Endothelial cell of umbilical vein (primary cell): Measurements from ENCODE around the gene FBH1. TPM values are rescaled to one million over a fixed set of nuclear protein-coding genes. Genes with fewer than 3 reads are reported as not detected.

ENCODE experiments used
- BruUV-seq: library from RNA; stranded (reverse); fragments of 400-500 nt; replicated peaks from 2 replicates; lab custom pipeline; 2021; lab: Mats Ljungman, UMichigan
- CTCF ChIA-PET: fragments of 300-600, 350-600 bp; sonication (Branson Sonifier 250); formaldehyde crosslinking; loops from one replicate; lab custom pipeline; 2021; ENCODE audit warnings: antibody characterized with exemption, inconsistent platforms; lab: Charles Lee
- POLR2A ChIA-PET: fragments of 300-600, 350-600 bp; sonication (Branson Sonifier 250); formaldehyde crosslinking; loops from one replicate; lab custom pipeline; 2021; ENCODE audit warnings: antibody characterized with exemption, inconsistent platforms; lab: Charles Lee
- DNase-seq: peaks from one replicate; pipeline ENCODE4 v3.0.0-alpha.2; 2011; ENCODE audit warnings: low read depth, low spot score
- FAIRE-seq: peaks from 2 replicates; lab custom pipeline; 2011; peaks lifted over from hg19 to GRCh38; lab: Jason Lieb, UNC
- H2AFZ ChIP-seq: 2 replicates; pipeline ENCODE4 v1.6.0; 2012; ENCODE audit warnings: low read depth, low read length, control low read depth, inconsistent platforms
- H3K27ac ChIP-seq: 2 replicates; pipeline ENCODE4 v1.5.1; 2011; ENCODE audit warnings: low read depth, mild to moderate bottlenecking, control low read depth, low read length, moderate library complexity; ENCODE audit not compliant: insufficient read depth
- H3K27me3 ChIP-seq, 2 experiments: 2 replicates each; pipeline versions ENCODE4 v1.6.0 to v1.6.1; 2011; ENCODE audit warnings: low read length in 2 of 2, mixed read lengths in 1 of 2; ENCODE audit not compliant: control insufficient read depth in 2 of 2, insufficient read depth in 2 of 2
- H3K36me3 ChIP-seq, 2 experiments: 2 replicates in 1 of 2; 3 replicates in 1 of 2; pipeline ENCODE4 v1.5.1; 2011; ENCODE audit warnings: low read length in 2 of 2, mild to moderate bottlenecking in 1 of 2, moderate library complexity in 1 of 2; ENCODE audit not compliant: control insufficient read depth in 2 of 2, insufficient read depth in 2 of 2; ENCODE audit errors: extremely low read depth in 1 of 2
- H3K4me1 ChIP-seq: 3 replicates; pipeline ENCODE4 v1.5.1; 2011; ENCODE audit warnings: mild to moderate bottlenecking, low read length; ENCODE audit not compliant: control insufficient read depth, insufficient read depth; ENCODE audit errors: extremely low read depth
- H3K4me2 ChIP-seq: 2 replicates; pipeline ENCODE4 v1.6.1; 2011; ENCODE audit warnings: low read length, control low read depth, mixed read lengths; ENCODE audit not compliant: insufficient read depth
- H3K4me3 ChIP-seq, 3 experiments: fragments of 200-600 bp in 1 of 3; sonication (generic), shearing (Covaris generic) in 1 of 3; replicated peaks in 1 of 3; 2 replicates each; pipeline ENCODE4 v1.5.1; 2011 to 2016; ENCODE audit warnings: control low read depth in 3 of 3, low read length in 3 of 3, mild to moderate bottlenecking in 2 of 3, inconsistent platforms in 1 of 3, low read depth in 1 of 3, moderate library complexity in 1 of 3; ENCODE audit not compliant: insufficient read depth in 1 of 3
- H3K79me2 ChIP-seq: 2 replicates; pipeline ENCODE4 v1.6.0; 2012; ENCODE audit warnings: low read length, inconsistent platforms; ENCODE audit not compliant: control insufficient read depth, insufficient read depth
- H3K9ac ChIP-seq: replicated peaks from 2 replicates; pipeline ENCODE3; 2011; ENCODE audit warnings: low read length, control low read depth; ENCODE audit not compliant: insufficient read depth; ENCODE audit errors: extremely low read depth
- H3K9me1 ChIP-seq: replicated peaks from 3 replicates; pipeline ENCODE4 v1.6.0; 2011; ENCODE audit warnings: mild to moderate bottlenecking, low read length; ENCODE audit not compliant: control insufficient read depth, insufficient read depth; ENCODE audit errors: extremely low read depth
- H3K9me3 ChIP-seq: replicated peaks from 2 replicates; pipeline ENCODE4 v1.5.1; 2012; ENCODE audit warnings: low read length, inconsistent platforms; ENCODE audit not compliant: control insufficient read depth, insufficient read depth
- H4K20me1 ChIP-seq: replicated peaks from 2 replicates; pipeline ENCODE3; 2011; ENCODE audit warnings: mild to moderate bottlenecking, low read length; ENCODE audit not compliant: control insufficient read depth, insufficient read depth; ENCODE audit errors: extremely low read depth
- EZH2 ChIP-seq: IDR thresholded peaks from 2 replicates; pipeline ENCODE4 v1.6.1; 2012; ENCODE audit warnings: borderline replicate concordance, low read depth, mild to moderate bottlenecking, moderate library complexity, low read length, inconsistent platforms; ENCODE audit not compliant: severe bottlenecking
- FOS ChIP-seq: IDR thresholded peaks from 2 replicates; pipeline ENCODE4 v1.6.1; 2011; ENCODE audit warnings: mild to moderate bottlenecking, low read length, moderate library complexity, borderline replicate concordance; ENCODE audit not compliant: insufficient read depth
- GATA2 ChIP-seq: IDR thresholded peaks from 2 replicates; pipeline ENCODE4 v1.7.0; 2011; ENCODE audit warnings: low read depth, mild to moderate bottlenecking, moderate library complexity, mixed read lengths, low read length; ENCODE audit not compliant: insufficient read length, insufficient read depth
- JUN ChIP-seq: IDR thresholded peaks from 2 replicates; pipeline ENCODE4 v1.6.1; 2011; ENCODE audit warnings: borderline replicate concordance, low read depth; ENCODE audit not compliant: insufficient read length, insufficient read depth
- MYC ChIP-seq: IDR thresholded peaks from one replicate; pipeline ENCODE4 v1.6.1; 2011; ENCODE audit warnings: mild to moderate bottlenecking, low read depth, low read length
- POLR2A ChIP-seq: IDR thresholded peaks from 2 replicates; pipeline ENCODE4 v1.6.1; 2012; ENCODE audit warnings: low read depth, mild to moderate bottlenecking, control low read depth, low read length
- POLR2AphosphoS5 ChIP-seq: IDR thresholded peaks from 2 replicates; pipeline ENCODE4 v1.6.1; 2012; ENCODE audit warnings: low read depth, mild to moderate bottlenecking, control low read depth, low read length, moderate library complexity; ENCODE audit not compliant: insufficient read depth
- dilution Hi-C: fragments of 300-500 bp; cut with MboI; formaldehyde crosslinking; loops from one replicate; pipeline ENCODE4 v1.15.0; 2019; ENCODE audit warnings: low sequenced_read_pairs; ENCODE audit not compliant: extremely low pct_ligation_motif_present
- intact Hi-C: fragments of 100-400 bp; cut with micrococcal nuclease; formaldehyde crosslinking; loops from one replicate; pipeline ENCODE4 v1.10.0; 2022
- polyA plus RNA-seq, 4 experiments: library from polyadenylated mRNA; depleted of rRNA in 3 of 4; stranded (reverse) in 3 of 4; unstranded in 1 of 4; fragments of >200 nt; gene quantifications; 2 replicates each; pipeline versions ENCODE4 v1.2.1 to v1.2.3, GENCODE V29; 2011 to 2012; ENCODE audit warnings: missing spikeins in 1 of 4
- total RNA-seq: library from RNA; stranded (reverse); gene quantifications from 2 replicates; pipeline ENCODE4 v1.2.3, GENCODE V29; 2021
- TF ChIP-seq, protein P1 (sequence below), 2 donors: IDR thresholded peaks; 1 replicate in 1 of 2; 2 replicates in 1 of 2; pipeline ENCODE4 v1.5.1; 2011; ENCODE audit warnings: low read length in 2 of 2, mild to moderate bottlenecking in 2 of 2, moderate library complexity in 2 of 2, control low read depth in 1 of 2, inconsistent platforms in 1 of 2, low read depth in 1 of 2; ENCODE audit not compliant: insufficient read depth in 1 of 2; ENCODE audit errors: extremely low read depth in 1 of 2
- TF ChIP-seq, protein P2 (sequence below): IDR thresholded peaks from 2 replicates; pipeline ENCODE4 v1.6.1; 2011; ENCODE audit not compliant: insufficient read depth, insufficient read length

The FBH1 gene
- total and polyA plus RNA-seq, 2 donors (not counting 3 experiments of a cell fraction or from before 2014, with no cell fraction given): 71.4 to 97.0 TPM

DNA sequence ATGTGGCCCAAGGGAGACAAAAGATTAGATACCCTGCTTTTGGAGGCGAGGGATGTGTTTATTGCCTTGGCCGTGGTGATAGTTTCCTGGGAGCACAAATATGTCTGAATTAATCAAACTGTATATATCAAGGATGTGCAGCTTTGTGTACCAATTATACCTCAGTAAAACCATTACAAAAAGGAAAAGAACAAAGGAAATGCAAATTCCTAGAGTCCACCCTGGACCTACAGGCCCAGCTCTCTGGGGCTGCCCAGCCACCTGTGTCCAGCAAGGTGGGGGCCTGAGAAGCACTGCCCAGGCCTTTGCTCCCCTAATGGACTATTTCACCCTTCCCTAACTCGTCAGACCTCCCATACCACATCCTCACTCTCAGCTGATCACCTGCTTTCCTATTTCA lies 20.9 kb upstream of the FBH1 start:
- Histone ChIP-seq H3K36me3 (no peaks in the 10 kb centered on the region), H3K4me3 (no peak overlapping the region), H3K9me3 (no peaks in the 10 kb centered on the region), H3K9me1 (no peaks in the 10 kb centered on the region), H3K4me1 (no peaks in the 10 kb centered on the region), H4K20me1 (no peaks in the 10 kb centered on the region), H3K4me2 (no peak overlapping the region), H2AFZ (no peak overlapping the region), H3K27me3 (no peaks in the 10 kb centered on the region), H3K79me2 (no peaks in the 10 kb centered on the region), H3K27ac (no peak overlapping the region), H3K9ac (no peak overlapping the region)
- dilution Hi-C loops: no loop called here
- intact Hi-C loops: no loop called here
- no TSS peak for BruUV-seq
- ChIA-PET CTCF (interaction anchor here (0.8 to 1.4 kb wide), 5 partner anchors 8 to 240 kb away, joined by 3 to 5 read pairs (median 3); partner anchors contain the start of genes ANKRD16 and FBH1), POLR2A (interaction anchor here (0.6 kb wide), 1 partner anchor 55 kb away, joined by 3 read pairs; no protein-coding TSS in a partner anchor)
- TF ChIP-seq POLR2AphosphoS5 (no peak), POLR2A (no peak), GATA2 (no peak), JUN (no peak), FOS (no peak), EZH2 (no peak), MYC (no peak)
- TF ChIP-seq, protein P1, sequence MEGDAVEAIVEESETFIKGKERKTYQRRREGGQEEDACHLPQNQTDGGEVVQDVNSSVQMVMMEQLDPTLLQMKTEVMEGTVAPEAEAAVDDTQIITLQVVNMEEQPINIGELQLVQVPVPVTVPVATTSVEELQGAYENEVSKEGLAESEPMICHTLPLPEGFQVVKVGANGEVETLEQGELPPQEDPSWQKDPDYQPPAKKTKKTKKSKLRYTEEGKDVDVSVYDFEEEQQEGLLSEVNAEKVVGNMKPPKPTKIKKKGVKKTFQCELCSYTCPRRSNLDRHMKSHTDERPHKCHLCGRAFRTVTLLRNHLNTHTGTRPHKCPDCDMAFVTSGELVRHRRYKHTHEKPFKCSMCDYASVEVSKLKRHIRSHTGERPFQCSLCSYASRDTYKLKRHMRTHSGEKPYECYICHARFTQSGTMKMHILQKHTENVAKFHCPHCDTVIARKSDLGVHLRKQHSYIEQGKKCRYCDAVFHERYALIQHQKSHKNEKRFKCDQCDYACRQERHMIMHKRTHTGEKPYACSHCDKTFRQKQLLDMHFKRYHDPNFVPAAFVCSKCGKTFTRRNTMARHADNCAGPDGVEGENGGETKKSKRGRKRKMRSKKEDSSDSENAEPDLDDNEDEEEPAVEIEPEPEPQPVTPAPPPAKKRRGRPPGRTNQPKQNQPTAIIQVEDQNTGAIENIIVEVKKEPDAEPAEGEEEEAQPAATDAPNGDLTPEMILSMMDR (IDR thresholded peaks at IDR 0.05; ENCODE audit: extremely low read depth in 1 of 2, insufficient read depth in 1 of 2, low read depth in 1 of 2, low read length in 2 of 2): no peak
- TF ChIP-seq, protein P2, sequence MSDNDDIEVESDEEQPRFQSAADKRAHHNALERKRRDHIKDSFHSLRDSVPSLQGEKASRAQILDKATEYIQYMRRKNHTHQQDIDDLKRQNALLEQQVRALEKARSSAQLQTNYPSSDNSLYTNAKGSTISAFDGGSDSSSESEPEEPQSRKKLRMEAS: no peak
- FAIRE-seq (no peak), DNase-seq (no peak)
